GM18858 (cell line): Measurements from ENCODE around the gene BORA.
"Not testable (repeated sequence)": the region's sequence is repeated elsewhere in the genome, so short reads cannot be mapped to it uniquely, and the experiment has no call there.

Source experiments
- ATAC-seq: cut with Tn5 transposase; IDR thresholded peaks from one replicate; pipeline ENCODE4 v1.9.1; 2021; ENCODE audit not compliant: unreplicated experiment

Gene BORA

GRCh38 chr13:72760189-72760588, 32.5 kb downstream of the BORA start:
- ATAC-seq: no peak

DNA sequence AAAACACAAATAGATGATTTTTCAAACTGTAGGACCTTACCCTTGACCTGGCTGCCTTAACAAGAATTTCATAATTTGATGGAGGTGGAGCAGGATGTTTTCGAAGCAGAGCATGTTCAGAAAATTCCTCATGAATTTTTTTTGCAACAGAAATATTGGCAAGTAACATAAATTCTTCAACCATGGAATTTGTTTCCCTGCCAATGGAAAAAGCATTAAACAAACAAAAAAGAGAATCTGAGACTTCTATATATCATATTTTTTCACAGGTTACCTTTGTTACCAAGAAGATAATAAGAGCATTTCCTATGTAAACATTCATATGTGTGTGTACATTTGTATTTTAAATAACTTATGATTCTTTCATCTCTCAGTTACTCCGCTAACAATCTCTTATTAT, 35.7 kb downstream of the BORA start:
- no peak for ATAC-seq

DNA sequence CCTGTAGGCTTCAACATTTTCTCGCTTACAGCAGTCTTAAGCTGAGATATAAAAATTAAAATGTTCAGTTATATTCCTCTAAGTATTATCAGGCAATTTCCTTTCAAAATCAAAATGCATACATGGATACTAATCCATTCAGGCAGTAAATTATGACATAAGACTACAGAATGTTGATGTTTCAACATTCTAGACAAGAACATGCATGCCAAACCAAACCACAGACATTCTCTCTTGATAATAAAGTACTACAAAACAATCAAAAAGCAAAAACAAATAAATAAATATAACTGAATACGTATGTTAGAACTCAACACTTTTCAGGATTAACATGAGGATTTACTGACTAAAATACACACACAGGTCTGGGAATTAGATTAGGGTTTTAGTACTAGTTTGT, 46.3 kb downstream of the BORA start:
- ATAC-seq: no peak

DNA sequence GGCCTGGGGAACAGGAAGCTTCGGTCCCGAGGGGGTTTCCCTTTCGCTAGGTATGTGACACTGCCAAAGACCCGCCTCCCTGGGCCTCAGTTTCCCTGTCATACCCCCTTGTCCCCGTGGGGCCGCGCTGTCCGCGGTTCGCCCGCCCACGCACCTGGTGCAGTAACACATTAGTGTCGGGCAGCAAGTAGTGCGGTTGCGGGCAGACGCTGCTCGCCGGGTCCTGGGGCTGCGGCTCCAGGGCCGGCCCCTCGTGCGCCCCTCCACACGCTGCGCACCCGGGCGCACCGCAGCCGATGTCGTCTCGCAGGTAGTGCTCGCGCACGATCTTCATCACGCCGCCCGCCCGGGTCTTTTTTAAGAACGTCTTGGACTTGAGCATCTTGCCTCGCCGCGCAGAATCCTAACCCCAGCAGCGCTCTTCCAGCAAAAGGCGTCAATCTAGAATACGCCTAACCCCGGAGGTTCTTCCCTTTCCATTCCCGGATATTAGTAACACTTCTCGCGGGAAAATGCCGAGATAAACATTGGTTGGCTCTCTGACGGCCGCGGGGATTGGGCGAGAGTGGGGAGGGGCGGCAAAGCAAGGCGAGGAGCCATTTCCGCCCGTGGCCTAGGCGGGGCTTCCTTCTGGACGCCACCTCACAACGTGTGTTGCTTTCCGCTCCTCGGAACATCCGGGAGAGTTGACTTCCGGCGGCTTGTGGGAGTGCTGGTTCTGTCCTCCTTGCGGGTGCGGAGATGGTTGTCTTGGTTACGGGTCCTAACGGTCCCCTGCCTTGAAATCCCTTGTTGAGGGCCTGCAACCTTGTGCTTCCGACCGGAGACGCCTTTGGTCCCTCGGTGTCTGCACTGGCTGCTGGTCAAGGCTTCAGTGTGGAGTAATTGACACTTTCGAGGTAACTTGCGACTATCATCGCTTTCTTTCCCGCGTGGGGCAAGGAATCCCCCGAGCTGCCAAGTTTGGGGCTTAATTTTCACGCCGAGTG, 54.0 kb downstream of the BORA start, which contains the start of the genes DIS3 and PIBF1:
DIS3 (minus strand) TSS at position 450 of the 989 bp plus-strand sequence; CDS start at position 382, 68 bp downstream.
PIBF1 (plus strand) TSS at position 683 of the 989 bp plus-strand sequence. CDS start 1,337 bp downstream, outside the sequence.
- ATAC-seq: peak; percentile 96

DNA sequence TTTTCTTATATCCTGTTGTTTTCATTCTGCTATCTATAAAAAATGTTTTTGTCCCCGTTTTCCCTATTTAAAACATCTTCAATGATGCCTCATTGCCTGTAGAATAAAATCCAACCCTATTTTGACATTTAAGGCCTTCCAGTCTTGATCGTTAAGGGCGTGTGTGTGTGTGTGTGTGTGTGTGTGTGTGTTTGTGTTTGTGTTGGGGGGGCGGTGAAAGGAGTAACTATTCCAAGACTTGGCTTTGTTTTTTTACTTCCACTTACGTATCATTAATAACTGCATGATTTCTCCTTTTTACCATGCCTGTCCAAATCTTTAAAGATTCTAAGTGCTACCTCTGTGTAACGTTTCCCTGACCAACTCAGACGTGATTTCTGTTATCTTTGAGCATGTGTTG, 55.0 kb downstream of the BORA start:
- no peak for ATAC-seq

DNA sequence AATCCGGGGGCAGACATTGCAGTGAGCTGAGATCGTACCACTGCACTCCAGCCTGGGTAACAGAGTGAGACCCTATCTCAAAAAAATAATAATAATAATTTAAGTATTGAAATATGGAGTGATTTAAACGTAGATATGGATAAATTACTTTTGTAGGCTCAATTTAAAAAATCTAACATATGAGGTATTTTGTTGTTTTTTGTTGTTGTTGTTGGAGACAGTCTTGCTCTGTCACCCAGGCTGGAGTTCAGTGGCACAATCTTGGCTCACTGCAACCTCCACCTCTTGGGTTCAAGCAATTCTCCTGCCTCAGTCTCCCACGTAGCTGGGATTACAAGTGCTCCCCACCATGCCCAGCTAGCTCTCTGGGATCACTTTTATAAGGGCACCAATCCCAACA, 57.0 kb downstream of the BORA start:
- not testable (repeated sequence) for ATAC-seq

- ATAC-seq: no peak
Observed at GRCh38 chr13:72788831-72789230, 61.1 kb downstream of the BORA start.

DNA sequence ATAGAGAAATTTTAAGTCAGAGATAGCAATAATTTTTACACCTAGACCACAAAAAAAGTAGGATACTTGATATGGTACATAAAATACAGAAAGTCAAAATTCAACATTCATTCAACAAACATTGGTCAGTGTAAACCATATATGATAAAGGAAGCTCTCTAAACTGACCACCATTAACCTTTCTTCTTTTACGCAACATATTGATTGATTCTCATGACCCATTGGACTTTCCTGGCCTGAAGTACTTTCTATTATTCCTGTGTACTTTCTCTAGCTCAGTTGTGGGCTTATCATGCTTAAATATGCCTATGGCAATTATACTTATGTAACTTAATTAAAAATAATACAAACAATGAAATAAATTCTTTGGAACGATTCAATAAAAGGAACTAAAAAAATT, 64.9 kb downstream of the BORA start:
- no peak for ATAC-seq

GRCh38 chr13:72798817-72799216, 71.1 kb downstream of the BORA start:
- ATAC-seq: no peak

DNA sequence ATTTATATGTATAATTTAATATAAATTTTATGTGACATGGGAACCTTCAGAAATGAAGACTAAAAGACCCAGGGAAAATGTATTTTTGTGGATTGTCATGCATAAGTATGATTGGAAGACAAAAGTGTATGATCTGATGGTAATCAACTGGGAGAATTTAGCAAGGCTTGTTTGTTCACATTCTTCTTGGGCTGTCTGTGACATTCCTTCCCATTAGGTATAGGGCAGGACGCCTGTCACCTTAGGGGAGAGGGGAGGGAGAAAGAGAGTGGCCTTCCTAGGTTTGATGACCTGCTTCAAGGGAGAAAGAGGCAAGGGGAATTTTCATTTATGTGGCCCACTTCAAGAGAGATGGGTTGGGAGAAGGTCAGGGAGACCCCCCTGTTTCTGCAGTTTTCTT, 76.6 kb downstream of the BORA start:
- no peak for ATAC-seq
